Omental fat pad (tissue), 4 donors: ENCODE measurements around the gene DUOX1. TPM values are rescaled to one million over a fixed set of nuclear protein-coding genes. Genes with fewer than 3 reads are reported as not detected.

Experiments
- ATAC-seq: fragments of 150-250 bp; one replicate; pipeline ENCODE4 v1.9.1; 2016; ENCODE audit warnings: mild to moderate bottlenecking, moderate library complexity; ENCODE audit not compliant: low FRiP score
- DNase-seq: peaks from one replicate; pipeline ENCODE4 v3.0.0-alpha.2; 2019; ENCODE audit warnings: low spot score
- total RNA-seq, 4 donors: library from RNA; depleted of rRNA; stranded (reverse); fragments of >200 nt; gene quantifications; one replicate each; pipeline ENCODE4 v1.1.0, GENCODE V29; 2016
- TF ChIP-seq, protein P1 (sequence below), 3 donors: fragments of 450-650 bp; IDR thresholded peaks; one replicate each; pipeline ENCODE4 v1.5.1; 2016 to 2017; ENCODE audit warnings: antibody characterized with exemption in 3 of 3, mild to moderate bottlenecking in 3 of 3, moderate library complexity in 2 of 3

DUOX1 gene
- total RNA-seq, 4 donors from 2014 or later, result 1.4 to 6.9 (median 2.0) TPM

DNA sequence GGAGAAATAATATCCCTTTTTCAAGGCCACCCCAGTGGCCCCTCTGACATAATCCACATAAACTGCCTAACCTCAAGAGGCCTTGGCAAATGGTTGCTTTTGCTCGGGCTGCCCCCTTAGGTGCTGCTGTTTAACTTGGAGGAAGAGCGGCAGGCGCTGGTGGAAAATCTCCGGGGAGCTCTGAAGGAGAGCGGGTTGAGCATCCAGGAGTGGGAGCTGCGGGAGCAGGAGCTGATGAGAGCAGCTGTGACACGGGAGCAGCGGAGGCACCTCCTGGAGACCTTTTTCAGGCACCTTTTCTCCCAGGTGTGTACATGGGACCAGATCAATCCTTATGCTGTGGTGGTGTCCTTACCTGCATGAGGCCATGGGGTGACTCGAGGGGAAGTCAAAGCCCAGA, 15.0 kb downstream of the DUOX1 start:
- DNase-seq (no peak), ATAC-seq (no peak)
- TF ChIP-seq, protein P1, sequence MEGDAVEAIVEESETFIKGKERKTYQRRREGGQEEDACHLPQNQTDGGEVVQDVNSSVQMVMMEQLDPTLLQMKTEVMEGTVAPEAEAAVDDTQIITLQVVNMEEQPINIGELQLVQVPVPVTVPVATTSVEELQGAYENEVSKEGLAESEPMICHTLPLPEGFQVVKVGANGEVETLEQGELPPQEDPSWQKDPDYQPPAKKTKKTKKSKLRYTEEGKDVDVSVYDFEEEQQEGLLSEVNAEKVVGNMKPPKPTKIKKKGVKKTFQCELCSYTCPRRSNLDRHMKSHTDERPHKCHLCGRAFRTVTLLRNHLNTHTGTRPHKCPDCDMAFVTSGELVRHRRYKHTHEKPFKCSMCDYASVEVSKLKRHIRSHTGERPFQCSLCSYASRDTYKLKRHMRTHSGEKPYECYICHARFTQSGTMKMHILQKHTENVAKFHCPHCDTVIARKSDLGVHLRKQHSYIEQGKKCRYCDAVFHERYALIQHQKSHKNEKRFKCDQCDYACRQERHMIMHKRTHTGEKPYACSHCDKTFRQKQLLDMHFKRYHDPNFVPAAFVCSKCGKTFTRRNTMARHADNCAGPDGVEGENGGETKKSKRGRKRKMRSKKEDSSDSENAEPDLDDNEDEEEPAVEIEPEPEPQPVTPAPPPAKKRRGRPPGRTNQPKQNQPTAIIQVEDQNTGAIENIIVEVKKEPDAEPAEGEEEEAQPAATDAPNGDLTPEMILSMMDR (IDR thresholded peaks at IDR 0.05), result no peak

DNA sequence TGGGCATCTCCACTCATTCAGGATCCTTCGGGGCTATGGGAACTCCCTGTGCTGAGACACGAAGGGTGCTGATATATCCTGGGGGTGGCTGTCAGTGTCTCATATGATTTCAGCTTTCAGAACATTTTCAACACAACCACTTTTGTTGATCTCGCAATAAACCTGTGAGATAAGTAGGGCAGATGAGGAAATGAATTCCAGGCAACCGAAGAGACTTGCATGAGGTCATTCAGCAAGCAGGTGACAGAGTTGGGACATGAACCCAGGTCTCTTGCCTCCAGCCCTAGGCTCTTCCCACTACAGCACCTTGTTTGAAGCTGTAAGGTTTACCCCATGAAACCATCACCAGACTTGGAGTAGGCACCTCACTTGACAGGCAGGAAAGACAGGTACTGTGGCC, 16.6 kb downstream of the DUOX1 start:
- no peak for ATAC-seq
- TF ChIP-seq, protein P1 (IDR thresholded peaks at IDR 0.05), result no peak
- DNase-seq, result no peak

DNA sequence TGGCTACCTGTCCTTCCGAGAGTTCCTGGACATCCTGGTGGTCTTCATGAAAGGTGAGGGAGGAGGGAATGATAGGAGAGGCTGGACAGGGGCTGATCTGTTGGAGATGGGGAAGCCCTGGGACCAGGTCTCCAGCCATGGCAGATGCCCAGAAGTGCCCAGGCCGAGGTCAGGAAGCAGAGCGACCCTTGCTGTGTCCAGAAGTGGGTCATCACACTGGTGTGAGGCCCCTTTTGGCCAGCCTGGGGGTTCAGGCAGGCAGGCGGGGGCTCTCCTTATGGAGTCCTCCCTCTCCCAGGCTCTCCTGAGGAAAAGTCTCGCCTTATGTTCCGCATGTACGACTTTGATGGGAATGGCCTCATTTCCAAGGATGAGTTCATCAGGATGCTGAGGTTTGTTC, 17.8 kb downstream of the DUOX1 start:
- ATAC-seq, result no peak
- TF ChIP-seq, protein P1 (IDR thresholded peaks at IDR 0.05), result no peak
- no peak for DNase-seq

DNA sequence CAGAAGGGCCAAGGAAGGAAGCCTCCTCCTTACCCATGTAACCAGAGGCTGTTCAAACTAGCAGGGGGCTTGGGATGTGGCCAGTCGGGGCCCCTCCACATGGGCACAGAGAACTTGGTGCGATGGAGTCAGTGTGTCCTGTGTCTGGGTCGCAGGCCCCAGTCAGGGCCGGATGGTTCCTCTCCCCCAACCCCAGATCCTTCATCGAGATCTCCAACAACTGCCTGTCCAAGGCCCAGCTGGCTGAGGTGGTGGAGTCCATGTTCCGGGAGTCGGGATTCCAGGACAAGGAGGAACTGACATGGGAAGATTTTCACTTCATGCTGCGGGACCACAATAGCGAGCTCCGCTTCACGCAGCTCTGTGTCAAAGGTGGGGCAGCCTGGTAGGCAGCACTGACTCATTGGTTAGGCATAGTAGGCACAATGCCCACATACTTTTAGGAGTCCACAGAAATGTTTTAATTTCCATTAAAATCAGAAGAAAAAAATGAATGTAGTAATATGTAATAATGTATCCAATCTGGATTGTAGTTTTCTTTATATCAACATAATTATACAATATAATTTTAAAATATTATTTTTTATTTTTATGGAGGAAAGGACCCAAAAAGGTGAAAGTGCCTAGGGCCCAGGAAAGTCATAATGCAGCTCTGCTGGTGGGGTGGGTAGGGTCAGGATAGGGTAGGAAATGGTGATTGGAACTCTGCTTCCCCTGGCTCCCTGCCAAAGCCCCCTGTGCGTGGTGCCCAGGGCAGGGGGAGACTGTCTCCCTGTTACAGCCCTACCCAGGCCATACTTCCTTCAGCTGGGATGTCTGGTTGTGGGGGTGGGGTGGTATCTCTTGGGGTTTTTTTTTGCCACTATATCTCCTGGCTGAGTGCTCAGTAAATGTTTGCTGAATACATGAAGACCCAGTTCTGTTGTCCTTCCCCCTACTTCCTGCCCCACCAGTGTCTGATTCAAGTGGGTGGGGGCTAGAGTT, 18.6 kb downstream of the DUOX1 start:
- no peak for DNase-seq
- ATAC-seq, result no peak
- TF ChIP-seq, protein P1 (IDR thresholded peaks at IDR 0.05), result no peak

DNA sequence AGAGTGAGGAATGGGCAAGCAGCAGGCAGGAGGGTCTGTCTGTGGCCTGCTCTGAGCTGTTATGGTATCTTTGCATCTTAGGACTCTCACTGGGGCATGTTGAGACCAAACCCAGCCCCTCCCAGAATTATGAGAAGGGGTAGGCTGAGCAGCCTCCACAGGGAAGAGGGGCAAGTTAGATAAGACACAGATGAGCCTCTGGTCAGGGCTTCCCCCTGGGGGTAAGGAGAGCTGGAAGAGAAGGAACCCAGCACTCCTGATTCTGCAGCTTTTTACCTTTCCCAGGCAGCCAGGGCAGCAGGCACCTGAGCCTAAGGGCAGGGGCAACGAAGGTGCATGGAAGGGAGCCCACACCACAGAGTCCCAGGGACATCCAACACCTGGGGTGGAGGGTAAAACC, 19.3 kb downstream of the DUOX1 start:
- TF ChIP-seq, protein P1 (IDR thresholded peaks at IDR 0.05), result no peak
- DNase-seq (no peak), ATAC-seq (no peak)

DNA sequence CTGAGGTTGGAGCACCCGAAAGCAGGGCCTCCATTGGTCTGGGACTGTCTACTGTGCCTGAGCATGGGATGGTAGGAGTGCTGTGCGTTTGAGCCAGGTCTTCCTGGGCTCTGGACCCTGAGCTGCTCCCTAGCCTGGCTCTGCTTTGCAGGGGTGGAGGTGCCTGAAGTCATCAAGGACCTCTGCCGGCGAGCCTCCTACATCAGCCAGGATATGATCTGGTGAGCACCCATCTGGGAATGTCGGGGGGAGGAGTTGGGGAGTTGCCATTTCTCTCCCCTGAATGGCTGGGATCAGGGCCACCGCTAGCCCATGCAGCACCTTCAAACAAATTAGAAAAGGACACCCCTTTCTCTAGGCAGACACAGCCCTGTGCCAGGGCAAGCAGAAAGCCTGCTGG, 20.7 kb downstream of the DUOX1 start:
- DNase-seq, result no peak
- TF ChIP-seq, protein P1 (IDR thresholded peaks at IDR 0.05), result no peak

DNA sequence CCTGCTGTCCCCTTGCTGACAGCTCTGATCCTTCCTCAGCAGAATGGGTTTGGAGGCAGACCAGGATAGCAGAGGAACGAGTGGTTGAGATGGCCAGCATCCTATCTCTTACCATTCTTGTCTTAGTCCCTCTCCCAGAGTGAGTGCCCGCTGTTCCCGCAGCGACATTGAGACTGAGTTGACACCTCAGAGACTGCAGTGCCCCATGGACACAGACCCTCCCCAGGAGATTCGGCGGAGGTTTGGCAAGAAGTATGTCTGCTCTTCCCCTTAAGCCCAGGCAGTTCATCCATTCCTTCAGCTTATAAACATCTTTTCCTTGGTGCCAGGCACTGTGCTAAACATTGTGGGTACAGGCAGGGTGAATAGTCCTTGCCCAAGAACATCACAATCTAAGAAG, 21.2 kb downstream of the DUOX1 start:
- ATAC-seq (no peak), DNase-seq (no peak)
- TF ChIP-seq, protein P1 (IDR thresholded peaks at IDR 0.05), result no peak

More for the DNA sequence above, 20.7 kb downstream of the DUOX1 start:
- no peak for ATAC-seq
